H1 (cell line): ENCODE measurements around the gene VWA3B. TPM values are rescaled to one million over a fixed set of nuclear protein-coding genes. Genes with fewer than 3 reads are reported as not detected.

Experiments used
- CTCF ChIA-PET: fragments of 300-600 bp; sonication (Branson Sonifier 250); formaldehyde crosslinking; loops from one replicate; lab custom pipeline; 2021; ENCODE audit not compliant: partially characterized antibody; lab: Charles Lee
- POLR2A ChIA-PET: fragments of 300-600 bp; sonication (Branson Sonifier 250); formaldehyde crosslinking; loops from one replicate; lab custom pipeline; 2021; ENCODE audit warnings: inconsistent platforms; ENCODE audit not compliant: partially characterized antibody; lab: Charles Lee
- DNase-seq, 2 experiments: peaks; one replicate each; pipeline versions ENCODE4 v3.0.0 to v3.0.0-alpha.2; 2010 to 2022; ENCODE audit warnings: low spot score in 2 of 2, low read depth in 1 of 2, mixed read lengths in 1 of 2
- FAIRE-seq: peaks from 2 replicates; lab custom pipeline; 2011; peaks lifted over from hg19 to GRCh38; lab: Jason Lieb, UNC
- H2AFZ ChIP-seq: 2 replicates; pipeline ENCODE4 v1.8.1; 2012; ENCODE audit warnings: low read length, inconsistent platforms
- H2AK5ac ChIP-seq: 2 replicates; pipeline ENCODE4 v1.6.1; 2013; ENCODE audit warnings: low read depth, low read length
- H2BK120ac ChIP-seq: replicated peaks from 2 replicates; pipeline ENCODE3; 2013; ENCODE audit warnings: low read depth, low read length, inconsistent platforms
- H2BK12ac ChIP-seq: 2 replicates; pipeline ENCODE4 v1.6.1; 2013; ENCODE audit warnings: low read depth, low read length
- H2BK15ac ChIP-seq: 2 replicates; pipeline ENCODE4 v1.6.1; 2013; ENCODE audit warnings: low read length
- H2BK20ac ChIP-seq: 2 replicates; pipeline ENCODE4 v1.6.1; 2013; ENCODE audit warnings: low read length
- H2BK5ac ChIP-seq: 2 replicates; pipeline ENCODE4 v1.6.1; 2013; ENCODE audit warnings: low read depth, low read length
- H3K14ac ChIP-seq: 2 replicates; pipeline ENCODE4 v1.6.1; 2013; ENCODE audit warnings: inconsistent platforms; ENCODE audit not compliant: insufficient read length
- H3K18ac ChIP-seq: 2 replicates; pipeline ENCODE4 v1.6.1; 2013; ENCODE audit warnings: low read length; ENCODE audit errors: extremely low read depth
- H3K23ac ChIP-seq: 2 replicates; pipeline ENCODE4 v1.6.1; 2013; ENCODE audit warnings: inconsistent platforms; ENCODE audit not compliant: insufficient read length
- H3K23me2 ChIP-seq: 2 replicates; pipeline ENCODE4 v1.6.1; 2013; ENCODE audit warnings: low read depth, low read length
- H3K27ac ChIP-seq: 2 replicates; pipeline ENCODE4 v1.6.1; 2011; ENCODE audit warnings: low read depth, low read length, inconsistent platforms
- H3K27me3 ChIP-seq, 4 experiments: replicated peaks in 1 of 4; 1 replicate in 1 of 4; 2 replicates in 3 of 4; pipeline versions ENCODE4 v1.6.1 to v1.8.1; 2011 to 2013; ENCODE audit warnings: low read length in 3 of 4, mild to moderate bottlenecking in 3 of 4, inconsistent platforms in 2 of 4, mixed read lengths in 2 of 4, moderate library complexity in 1 of 4; ENCODE audit not compliant: control insufficient read depth in 3 of 4, insufficient read depth in 3 of 4; ENCODE audit errors: extremely low read depth in 1 of 4
- H3K36me3 ChIP-seq, 4 experiments: 2 replicates each; pipeline versions ENCODE4 v1.6.1 to v1.8.1; 2011 to 2013; ENCODE audit warnings: mild to moderate bottlenecking in 4 of 4, low read length in 3 of 4, moderate library complexity in 2 of 4, control low read depth in 1 of 4, inconsistent platforms in 1 of 4; ENCODE audit not compliant: insufficient read depth in 4 of 4, control insufficient read depth in 2 of 4
- H3K4ac ChIP-seq: replicated peaks from 2 replicates; pipeline ENCODE3; 2013; ENCODE audit warnings: low read length, low read depth, mixed read lengths, inconsistent platforms; ENCODE audit not compliant: insufficient read length
- H3K4me1 ChIP-seq, 4 experiments: replicated peaks in 1 of 4; 1 replicate in 1 of 4; 2 replicates in 3 of 4; pipeline versions ENCODE4 v1.6.1 to v1.8.1; 2011 to 2013; ENCODE audit warnings: low read length in 3 of 4, inconsistent platforms in 2 of 4, mixed read lengths in 1 of 4; ENCODE audit not compliant: insufficient read depth in 4 of 4, control insufficient read depth in 3 of 4
- H3K4me2 ChIP-seq, 2 experiments: 2 replicates each; pipeline versions ENCODE4 v1.6.1 to v1.8.1; 2011 to 2013; ENCODE audit warnings: low read depth in 2 of 2, low read length in 2 of 2, control low read depth in 1 of 2, inconsistent platforms in 1 of 2, mild to moderate bottlenecking in 1 of 2; ENCODE audit not compliant: insufficient read depth in 1 of 2
- H3K4me3 ChIP-seq, 4 experiments: fragments of 200-600, 300-600 bp in 1 of 4; sonication (generic), shearing (Covaris generic), sonication (Bioruptor Twin) in 1 of 4; 2 replicates each; pipeline versions ENCODE4 v1.5.1 to v1.8.1; 2011 to 2016; ENCODE audit warnings: low read length in 4 of 4, low read depth in 3 of 4, control low read depth in 2 of 4, inconsistent platforms in 2 of 4, mild to moderate bottlenecking in 2 of 4, mixed read lengths in 1 of 4, moderate library complexity in 1 of 4; ENCODE audit not compliant: insufficient read depth in 2 of 4; ENCODE audit errors: extremely low read depth in 1 of 4
- H3K56ac ChIP-seq: replicated peaks from 2 replicates; pipeline ENCODE3; 2013; ENCODE audit warnings: low read depth, mild to moderate bottlenecking, mixed read lengths, low read length, inconsistent platforms; ENCODE audit not compliant: insufficient read length
- H3K79me1 ChIP-seq: 2 replicates; pipeline ENCODE4 v1.6.1; 2013; ENCODE audit warnings: low read depth, low read length, control low read depth
- H3K79me2 ChIP-seq, 2 experiments: 2 replicates each; pipeline versions ENCODE4 v1.6.1 to v1.8.1; 2012 to 2013; ENCODE audit warnings: low read length in 2 of 2, mild to moderate bottlenecking in 2 of 2, inconsistent platforms in 1 of 2; ENCODE audit not compliant: insufficient read depth in 2 of 2, control insufficient read depth in 1 of 2
- H3K9ac ChIP-seq, 4 experiments: replicated peaks in 1 of 4; 1 replicate in 1 of 4; 2 replicates in 3 of 4; pipeline versions ENCODE4 v1.6.1 to v1.8.1; 2011 to 2013; ENCODE audit warnings: low read depth in 3 of 4, low read length in 3 of 4, control low read depth in 2 of 4, mild to moderate bottlenecking in 2 of 4, moderate library complexity in 2 of 4, inconsistent platforms in 1 of 4; ENCODE audit errors: extremely low read depth in 1 of 4
- H3K9me3 ChIP-seq, 2 experiments: 2 replicates each; pipeline versions ENCODE4 v1.6.1 to v1.8.1; 2012 to 2013; ENCODE audit warnings: mild to moderate bottlenecking in 2 of 2, moderate library complexity in 2 of 2, control low read depth in 1 of 2, inconsistent platforms in 1 of 2, low read depth in 1 of 2, low read length in 1 of 2, mixed read lengths in 1 of 2; ENCODE audit not compliant: insufficient read depth in 2 of 2
- H4K20me1 ChIP-seq, 2 experiments: replicated peaks in 1 of 2; 2 replicates each; pipeline versions ENCODE3 to v1.8.1; 2011 to 2013; ENCODE audit warnings: inconsistent platforms in 2 of 2, low read length in 2 of 2, mild to moderate bottlenecking in 1 of 2; ENCODE audit not compliant: insufficient read depth in 2 of 2, control insufficient read depth in 1 of 2
- H4K5ac ChIP-seq: 2 replicates; pipeline ENCODE4 v1.6.1; 2013; ENCODE audit warnings: low read length, low read depth, mixed read lengths, inconsistent platforms; ENCODE audit not compliant: insufficient read length
- H4K8ac ChIP-seq: 2 replicates; pipeline ENCODE4 v1.8.0; 2013; ENCODE audit warnings: mild to moderate bottlenecking, moderate library complexity, low read length, inconsistent platforms; ENCODE audit not compliant: insufficient read depth; ENCODE audit errors: extremely low read depth
- H4K91ac ChIP-seq: replicated peaks from 2 replicates; pipeline ENCODE3; 2013; ENCODE audit warnings: low read length, mixed read lengths, inconsistent platforms; ENCODE audit not compliant: insufficient read length
- CTBP2 ChIP-seq: IDR thresholded peaks from 2 replicates; pipeline ENCODE4 v1.7.0; 2011; ENCODE audit warnings: borderline replicate concordance, mild to moderate bottlenecking, moderate library complexity, mixed read lengths, low read length; ENCODE audit not compliant: insufficient read depth, insufficient read length
- EZH2 ChIP-seq: fragments of 200-600 bp; sonication (generic); IDR thresholded peaks from 2 replicates; pipeline ENCODE4 v1.7.1; 2012; ENCODE audit warnings: low read depth, mild to moderate bottlenecking, moderate library complexity, low read length, inconsistent platforms; ENCODE audit not compliant: severe bottlenecking
- GABPA ChIP-seq: IDR thresholded peaks from 2 replicates; pipeline ENCODE4 v1.6.1; 2011; ENCODE audit warnings: mild to moderate bottlenecking, low read length, moderate library complexity, borderline replicate concordance; ENCODE audit not compliant: insufficient read depth
- GTF2F1 ChIP-seq: IDR thresholded peaks from 2 replicates; pipeline ENCODE4 v1.6.1; 2012; ENCODE audit warnings: low read depth, low read length, improper control_type of control experiment, borderline replicate concordance
- PHF8 ChIP-seq: fragments of 200-600 bp; sonication (generic); conservative IDR thresholded peaks from 2 replicates; pipeline ENCODE4 v1.7.1; 2012; ENCODE audit warnings: low read depth, mild to moderate bottlenecking, inconsistent platforms, low read length, moderate library complexity
- SIN3A ChIP-seq, 2 experiments: IDR thresholded peaks in 1 of 2; conservative IDR thresholded peaks in 1 of 2; 2 replicates each; pipeline ENCODE4 v1.6.1; 2011 to 2012; ENCODE audit warnings: low read length in 2 of 2, improper control_type of control experiment in 1 of 2, low read depth in 1 of 2, mild to moderate bottlenecking in 1 of 2
- SIRT6 ChIP-seq: IDR thresholded peaks from one replicate; pipeline ENCODE4 v1.7.1; 2012; ENCODE audit warnings: low read length, inconsistent platforms
- SUZ12 ChIP-seq: fragments of 200-600 bp; sonication (generic); IDR thresholded peaks from 2 replicates; pipeline ENCODE4 v1.6.1; 2012; ENCODE audit warnings: mild to moderate bottlenecking, inconsistent platforms, low read length, moderate library complexity, mixed read lengths
- WGBS, 2 experiments: shearing (Covaris generic) in 1 of 2; methylation state at CpG; one replicate each; pipeline versions ENCODE4 v1.1.6 to v1.1.7; 2013 to 2015; ENCODE audit warnings: low lambda C conversion rate in 2 of 2, mixed read lengths in 2 of 2, inconsistent platforms in 1 of 2, low coverage in 1 of 2, missing lambda C conversion rate in 1 of 2; ENCODE audit not compliant: insufficient replicate concordance in 2 of 2, insufficient coverage in 1 of 2, insufficient read length in 1 of 2; ENCODE audit errors: extremely low coverage in 1 of 2, missing lambda C conversion rate in 1 of 2; 5-methylcytosine and 5-hydroxymethylcytosine counted together
- polyA plus RNA-seq, 7 experiments: library from polyadenylated mRNA; depleted of rRNA in 3 of 7; stranded (reverse) in 5 of 7; unstranded in 2 of 7; fragments of >200 nt in 5 of 7; fragments of 200-250 nt in 2 of 7; gene quantifications; 1 replicate in 5 of 7; 2 replicates in 1 of 7; 4 replicates in 1 of 7; pipeline versions ENCODE4 v1.2.1 to v1.2.3, GENCODE V29; 2011 to 2013; ENCODE audit warnings: missing spikeins in 2 of 7, mixed read lengths in 2 of 7
- total RNA-seq: library from RNA; stranded (reverse); fragmentation: NEBNext Ultra II Directional; extraction: Animal tissue kit (Norgen Biotek cat#: 25700); gene quantifications from 2 replicates; pipeline ENCODE4 v1.2.1, GENCODE V29; 2021

Gene VWA3B
- total and polyA plus RNA-seq, 2 of the 8 experiments (the other 6 are each of a cell fraction or from before 2014, with no cell fraction given) = not detected

GRCh38 chr2:98070081-98070480 is 16.9 kb upstream of the VWA3B start:
- Histone ChIP-seq H3K9ac (no peak overlapping the region), H2AK5ac (no peak overlapping the region), H3K23ac (no peak overlapping the region), H4K91ac (no peak overlapping the region), H3K4me1 (0 out of 7 replicates have a peak, but pooled peaks cover 0 to 3% (median 0%) of the 10 kb centered on the region in 4 experiments), H3K4me2 (no peak overlapping the region), H4K20me1 (no peaks in the 10 kb centered on the region), H3K18ac (no peak overlapping the region), H3K79me2 (no peaks in the 10 kb centered on the region), H3K27ac (no peak overlapping the region), H4K8ac (no peak overlapping the region), H2AFZ (peak overlapping the region; percentile 71; the same call in 1 of the 2 replicates), H2BK20ac (no peak overlapping the region), H3K14ac (no peak overlapping the region), H2BK15ac (no peak overlapping the region), H2BK12ac (no peak overlapping the region), H3K27me3 (no peaks in the 10 kb centered on the region), H3K4ac (no peak overlapping the region), H3K9me3 (no peaks in the 10 kb centered on the region), H3K36me3 (no peaks in the 10 kb centered on the region), H2BK5ac (no peak overlapping the region), H2BK120ac (no peak overlapping the region), H3K56ac (no peak overlapping the region), H4K5ac (no peak overlapping the region), H3K79me1 (no peaks in the 10 kb centered on the region), H3K23me2 (no peaks in the 10 kb centered on the region), H3K4me3 (no peak overlapping the region)
- no peak for DNase-seq
- no peak for TF ChIP-seq PHF8
- TF ChIP-seq SIRT6 = no peak
- TF ChIP-seq GABPA = no peak
- no peak for TF ChIP-seq EZH2
- no peak for TF ChIP-seq CTBP2
- TF ChIP-seq SUZ12 = no peak
- no peak for TF ChIP-seq SIN3A (conservative IDR thresholded peaks at IDR 0.05 in 1 of 2, IDR thresholded peaks at IDR 0.05 in 1 of 2; ENCODE audit: low read depth in 1 of 2, low read length in 2 of 2)
- TF ChIP-seq GTF2F1 = no peak
- ChIA-PET POLR2A (interaction anchor here (0.8 kb wide), 1 partner anchor 87 kb away, joined by 3 read pairs; no protein-coding TSS in a partner anchor), CTCF (interaction anchor here (0.9 kb wide), 1 partner anchor 329 kb away, joined by 3 read pairs; no protein-coding TSS in a partner anchor)
- 89% methylated on average over 11 of the region's 11 CpGs; no CpG with 5 or more reads in 1 of the 2 experiments for WGBS, 2 experiments
- no peak for FAIRE-seq
